Heart right ventricle (tissue), 16 donors: ENCODE data around the gene IGF2BP2. TPM values are rescaled to one million over a fixed set of nuclear protein-coding genes. Genes with fewer than 3 reads are reported as not detected.

ENCODE experiments used
- ATAC-seq, 8 donors: fragments of 200-7000 bp; cut with Tn5 transposase; one replicate each; pipeline ENCODE4 v1.9.1; 2020; ENCODE audit warnings: mild to moderate bottlenecking in 8 of 8, moderate library complexity in 8 of 8, moderate number of reproducible peaks in 1 of 8
- DNase-seq, 2 donors: peaks; one replicate each; pipeline ENCODE4 v3.0.0-alpha.2; 2020
- H3K27ac ChIP-seq, 10 donors: fragments of 200-600 bp; sonication (generic) in 2 of 10; one replicate each; pipeline versions ENCODE4 v1.5.0 to v1.8.0; 2020 to 2022; ENCODE audit warnings: mild to moderate bottlenecking in 3 of 10
- H3K27me3 ChIP-seq, 7 donors: fragments of 200-600 bp; one replicate each; pipeline ENCODE4 v1.8.0; 2021 to 2022; ENCODE audit warnings: mild to moderate bottlenecking in 2 of 7
- H3K36me3 ChIP-seq, 9 donors: fragments of 200-600 bp; sonication (generic) in 1 of 9; one replicate each; pipeline versions ENCODE4 v1.5.0 to v1.8.0; 2020 to 2022; ENCODE audit warnings: mild to moderate bottlenecking in 2 of 9
- H3K4me1 ChIP-seq, 9 donors: fragments of 200-600 bp; sonication (generic) in 1 of 9; one replicate each; pipeline versions ENCODE4 v1.5.0 to v1.8.0; 2020 to 2022; ENCODE audit warnings: mild to moderate bottlenecking in 4 of 9
- H3K4me3 ChIP-seq, 10 donors: fragments of 200-600 bp; sonication (generic) in 2 of 10; one replicate each; pipeline versions ENCODE4 v1.5.0 to v1.8.0; 2020 to 2022; ENCODE audit warnings: mild to moderate bottlenecking in 7 of 10, moderate library complexity in 2 of 10
- H3K9me3 ChIP-seq, 11 donors: fragments of 200-600 bp in 10 of 11; sonication (generic) in 2 of 11; one replicate each; pipeline versions ENCODE4 v1.5.0 to v1.8.0; 2013 to 2022; ENCODE audit warnings: mild to moderate bottlenecking in 2 of 11, control low read depth in 1 of 11, moderate library complexity in 1 of 11
- CTCF ChIP-seq, 9 donors: fragments of 200-600 bp; sonication (generic) in 2 of 9; IDR thresholded peaks; one replicate each; pipeline versions ENCODE4 v1.5.0 to v1.8.0; 2021 to 2022; ENCODE audit warnings: antibody characterized with exemption in 9 of 9, mild to moderate bottlenecking in 5 of 9, moderate library complexity in 1 of 9
- WGBS, 2 donors: extraction: QIAGEN DNeasy Blood & Tissue Kit; methylation state at CpG; one replicate each; pipeline ENCODE4 v1.1.7; 2013; ENCODE audit warnings: inconsistent platforms in 1 of 2; 5-methylcytosine and 5-hydroxymethylcytosine counted together
- intact Hi-C, 10 donors: fragments of 100-400 bp; cut with DNase I; formaldehyde crosslinking; loops; one replicate each; pipeline versions ENCODE4 v1.11.1 to v1.14.2; 2022
- polyA plus RNA-seq, 2 donors: library from polyadenylated mRNA; stranded (reverse); fragments of 200-250 nt; gene quantifications; one replicate each; pipeline ENCODE4 v1.2.3, GENCODE V29; 2013
- total RNA-seq, 10 donors: library from RNA; stranded (reverse); fragmentation: NEBNext Ultra II Directional in 3 of 10; extraction: Animal tissue kit (Norgen Biotek cat#: 25700) in 3 of 10; gene quantifications; one replicate each; pipeline versions ENCODE4 v1.2.1 to v1.2.4, GENCODE V29; 2021 to 2023
- donor health status: Arrhythmogenic right ventricular cardiomyopathy.
- donor health status: ischemic (EF 13 %, LVEDD 7.1; RV severe dilation, severe dysfunction).
- donor health status: healthy with polysubstance abuse.
- donor health status: DM: no; HTN: yes; CAD: no.
- donor health status: DM: no; HTN: no; CAD: no.
- donor health status: ischemic (EF 25% LVEDD 6.9; RV normal size, moderate dysfunction).
- donor health status: ischemic (EF 25% LVEDD 5.7; RV mildly dilated, moderate dysfunction).
- donor health status: healthy.
- donor health status: DM: yes; HTN: yes; CAD: no.
- donor health status: Ischemic cardiomyopathy.
- donor health status: ischemic (EF 35%, LVEDD 5.7; RV mildly dilated, moderate dysfunction).
- donor health status: nonischemic (EF 11% LVEDD 7.7; RV severe dilation, severe dysfunction).
- donor health status: DM: yes; HTN: yes; CAD: no.
- donor health status: PGD.
- donor health status: ischemic (EF 29% LVEDD 5.4; RV normal size, mild dysfunction).
- donor health status: nonischemic (EF 23%, LVEDD 6.1; RV moderate dilation, normal function).

Gene IGF2BP2
- total and polyA plus RNA-seq, 12 donors, result 9.4 to 17.8 (median 15.4) TPM

- H3K9me3 ChIP-seq, result no peaks in the 10 kb centered on the region
- 85% methylated on average over 6 of the region's 6 CpGs for WGBS, 2 donors
- no peak for DNase-seq
- no peak for ATAC-seq
- intact Hi-C loops, result no loop called here
- no peak overlapping the region for H3K4me3 ChIP-seq
- no peak for TF ChIP-seq CTCF (IDR thresholded peaks at IDR 0.05)
- no peaks in the 10 kb centered on the region for H3K27me3 ChIP-seq
- H3K27ac ChIP-seq, result no peak overlapping the region
- peaks cover 0 to 4% (median 0%) of the 10 kb centered on the region in 9 donors for H3K36me3 ChIP-seq
- peaks cover 0 to 12% (median 0%) of the 10 kb centered on the region in 9 donors for H3K4me1 ChIP-seq
Measured at GRCh38 chr3:185696039-185696438, 128.8 kb downstream of the IGF2BP2 start.

GRCh38 chr3:185693985-185694653 is 130.7 kb downstream of the IGF2BP2 start:
- WGBS, 2 donors, result 84 to 90% methylated on average over 4 of the region's 4 CpGs
- peaks cover 0 to under 1% (median 0%) of the 10 kb centered on the region in 9 donors for H3K4me1 ChIP-seq
- intact Hi-C loops, result no loop called here
- no peak overlapping the region for H3K4me3 ChIP-seq
- DNase-seq (no peak), ATAC-seq (no peak)
- H3K9me3 ChIP-seq, result no peaks in the 10 kb centered on the region
- H3K27ac ChIP-seq, result no peak overlapping the region
- TF ChIP-seq CTCF (IDR thresholded peaks at IDR 0.05), result no peak
- peaks cover 0 to 8% (median 0%) of the 10 kb centered on the region in 9 donors for H3K36me3 ChIP-seq
- H3K27me3 ChIP-seq, result no peaks in the 10 kb centered on the region

- TF ChIP-seq CTCF (IDR thresholded peaks at IDR 0.05), result no peak
- 96 to 99% methylated on average over 2 of the region's 2 CpGs for WGBS, 2 donors
- H3K27me3 ChIP-seq, result no peaks in the 10 kb centered on the region
- no peaks in the 10 kb centered on the region for H3K9me3 ChIP-seq
- ATAC-seq (no peak), DNase-seq (no peak)
- H3K36me3 ChIP-seq, result peaks cover 0 to 16% (median 0%) of the 10 kb centered on the region in 9 donors
- H3K4me3 ChIP-seq, result no peak overlapping the region
- no peak overlapping the region for H3K27ac ChIP-seq
- H3K4me1 ChIP-seq, result peaks cover 0 to 4% (median 0%) of the 10 kb centered on the region in 9 donors
- intact Hi-C loops, result no loop called here
Measured at GRCh38 chr3:185691622-185692021, 133.2 kb downstream of the IGF2BP2 start.

GRCh38 chr3:185687271-185687878 is 137.5 kb downstream of the IGF2BP2 start:
- Histone ChIP-seq H3K4me3 (no peak overlapping the region), H3K4me1 (peaks cover 0 to 8% (median 0%) of the 10 kb centered on the region in 9 donors), H3K36me3 (peaks cover 0 to 29% (median 0%) of the 10 kb centered on the region in 9 donors), H3K27me3 (no peaks in the 10 kb centered on the region), H3K9me3 (no peaks in the 10 kb centered on the region), H3K27ac (no peak overlapping the region)
- WGBS, 2 donors, result 70 to 73% methylated on average over 6 of the region's 6 CpGs
- ATAC-seq (no peak), DNase-seq (no peak)
- intact Hi-C loops, result no loop called here
- no peak for TF ChIP-seq CTCF (IDR thresholded peaks at IDR 0.05)
